Left ventricle myocardium inferior (tissue), 1 donor: ENCODE results near the gene ALX4. TPM values are rescaled to one million over a fixed set of nuclear protein-coding genes. Genes with fewer than 3 reads are reported as not detected.

Experiments
- DNase-seq: peaks from one replicate; pipeline ENCODE4 v3.0.0-alpha.2; 2020
- H3K27ac ChIP-seq: fragments of 200-600 bp; replicated peaks from 2 replicates; pipeline ENCODE4 v1.8.0; 2021
- H3K27me3 ChIP-seq: fragments of 200-600 bp; 2 replicates; pipeline ENCODE4 v1.8.0; 2021; ENCODE audit warnings: low read depth
- H3K36me3 ChIP-seq: fragments of 200-600 bp; 2 replicates; pipeline ENCODE4 v1.8.0; 2021
- H3K4me1 ChIP-seq: fragments of 200-600 bp; 2 replicates; pipeline ENCODE4 v1.8.0; 2021
- H3K4me3 ChIP-seq: fragments of 200-600 bp; 2 replicates; pipeline ENCODE4 v1.8.0; 2021; ENCODE audit warnings: mild to moderate bottlenecking, moderate library complexity
- H3K9me3 ChIP-seq: fragments of 200-600 bp; replicated peaks from 2 replicates; pipeline ENCODE4 v1.8.0; 2021
- CTCF ChIP-seq: fragments of 200-600 bp; IDR thresholded peaks from 2 replicates; pipeline ENCODE4 v1.8.0; 2021; ENCODE audit warnings: antibody characterized with exemption, mild to moderate bottlenecking, borderline replicate concordance
- intact Hi-C: fragments of 100-400 bp; cut with micrococcal nuclease; formaldehyde crosslinking; loops from one replicate; pipeline ENCODE4 v1.11.0; 2022
- total RNA-seq: library from RNA; stranded (reverse); fragmentation: NEBNext Ultra II Directional; extraction: Animal tissue kit (Norgen Biotek cat#: 25700); gene quantifications from one replicate; pipeline ENCODE4 v1.2.1, GENCODE V29; 2021
- donor health status: DM: no; HTN: yes; CAD: no; lungs with severe emphysema.

ALX4 gene
- total RNA-seq, 1 donor from 2014 or later, result not detected

DNA sequence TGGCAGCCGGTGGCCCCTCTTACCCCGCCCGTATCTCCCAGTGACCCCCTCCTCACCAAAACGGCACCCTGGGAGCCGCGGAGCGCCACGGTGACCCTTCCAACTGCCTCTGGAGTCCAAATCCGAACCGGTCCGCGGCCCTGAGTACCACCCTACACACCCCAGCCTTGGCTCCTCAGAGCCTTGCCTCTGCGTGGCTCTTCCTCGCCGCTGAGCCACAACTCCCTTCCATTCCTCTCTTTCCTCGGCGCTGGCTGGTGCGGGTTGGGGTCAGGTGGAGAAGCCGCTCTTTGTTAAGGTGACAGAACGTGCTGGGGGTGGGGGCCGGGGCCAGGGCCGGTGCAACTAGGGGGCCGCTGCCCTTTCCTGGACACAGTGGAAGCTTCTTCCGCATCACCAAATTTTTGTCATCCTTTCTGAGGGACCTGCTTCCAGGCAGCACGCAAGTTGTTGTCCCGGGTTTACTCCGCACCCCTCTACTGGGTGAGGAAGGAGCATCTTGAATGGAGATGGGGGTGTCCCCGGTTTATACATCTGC, 6.5 kb downstream of the ALX4 start:
- Histone ChIP-seq H3K27me3 (peaks cover 98% of the 10 kb centered on the region), H3K36me3 (no peaks in the 10 kb centered on the region), H3K4me1 (peaks cover 28% of the 10 kb centered on the region), H3K27ac (no peak overlapping the region), H3K4me3 (no peak overlapping the region), H3K9me3 (no peaks in the 10 kb centered on the region)
- intact Hi-C loops, result no loop called here
- TF ChIP-seq CTCF, result no peak
- no peak for DNase-seq

GRCh38 chr11:44301564-44302271, 8.2 kb downstream of the ALX4 start:
- TF ChIP-seq CTCF, result no peak
- peaks cover 28% of the 10 kb centered on the region for H3K4me1 ChIP-seq
- H3K27ac ChIP-seq, result no peak overlapping the region
- no peaks in the 10 kb centered on the region for H3K36me3 ChIP-seq
- no peak overlapping the region for H3K4me3 ChIP-seq
- peaks cover 86% of the 10 kb centered on the region for H3K27me3 ChIP-seq
- no peak for DNase-seq
- intact Hi-C loops, result no loop called here
- no peaks in the 10 kb centered on the region for H3K9me3 ChIP-seq

DNA sequence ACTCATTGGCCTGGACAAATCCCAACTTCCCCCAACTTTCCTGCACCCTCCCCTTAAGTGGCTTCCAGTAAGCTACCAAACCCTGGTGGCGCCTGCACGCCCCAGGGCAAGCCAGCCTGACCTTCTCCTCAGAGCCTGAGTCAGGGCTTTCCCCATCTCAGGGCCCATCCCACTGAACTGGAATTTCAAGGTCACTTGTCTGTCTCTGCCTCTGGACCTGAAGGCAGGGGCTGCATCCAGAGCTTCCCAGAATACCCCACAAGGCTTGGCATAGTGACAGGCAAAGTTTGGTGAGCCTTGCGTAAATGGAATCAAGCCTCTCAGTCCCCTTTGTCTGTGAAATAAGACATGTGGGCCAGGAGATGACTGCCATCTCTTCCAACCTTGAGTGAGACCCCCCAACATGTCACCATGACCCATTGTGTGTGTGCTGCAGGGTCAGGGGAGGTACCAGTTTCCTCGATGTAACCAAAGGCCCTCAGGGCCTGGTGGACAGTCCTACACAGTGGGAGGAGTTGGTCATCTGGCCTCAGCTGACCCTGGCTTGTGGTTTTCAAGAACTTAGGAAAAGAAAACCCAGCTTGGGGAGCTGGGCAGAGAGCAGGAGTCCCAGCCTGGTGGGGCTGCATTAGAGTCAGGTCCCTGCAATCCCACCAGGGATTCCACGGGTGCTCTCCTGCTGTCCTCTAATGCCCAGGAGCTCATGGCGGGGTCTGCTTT, 8.9 kb downstream of the ALX4 start:
- no peak overlapping the region for H3K27ac ChIP-seq
- H3K36me3 ChIP-seq, result no peaks in the 10 kb centered on the region
- DNase-seq, result no peak
- H3K4me3 ChIP-seq, result no peak overlapping the region
- intact Hi-C loops, result no loop called here
- TF ChIP-seq CTCF, result no peak
- H3K27me3 ChIP-seq, result peaks cover 79% of the 10 kb centered on the region
- H3K9me3 ChIP-seq, result no peaks in the 10 kb centered on the region
- H3K4me1 ChIP-seq, result peaks cover 24% of the 10 kb centered on the region

DNA sequence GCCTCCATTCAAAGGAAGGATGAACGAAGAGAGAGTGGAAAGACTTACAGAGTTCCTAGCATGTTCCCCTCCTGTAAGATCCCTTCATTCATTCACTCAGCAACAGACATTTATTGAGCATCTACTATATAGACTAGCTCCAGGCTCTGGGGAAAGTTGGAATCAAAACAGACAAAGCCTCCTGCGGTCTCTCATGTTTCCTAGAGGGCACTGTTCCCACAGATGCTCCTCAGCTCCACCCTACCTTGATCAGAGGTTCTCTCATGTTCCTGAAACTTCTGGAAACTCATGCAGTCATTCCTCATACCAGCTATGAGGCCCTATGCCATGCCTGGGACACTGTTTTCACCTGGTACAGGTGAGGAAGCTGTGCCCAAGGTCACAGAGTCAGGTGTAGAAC, 11.1 kb downstream of the ALX4 start:
- H3K27ac ChIP-seq, result no peak overlapping the region
- H3K4me1 ChIP-seq, result peaks cover 3% of the 10 kb centered on the region

DNA sequence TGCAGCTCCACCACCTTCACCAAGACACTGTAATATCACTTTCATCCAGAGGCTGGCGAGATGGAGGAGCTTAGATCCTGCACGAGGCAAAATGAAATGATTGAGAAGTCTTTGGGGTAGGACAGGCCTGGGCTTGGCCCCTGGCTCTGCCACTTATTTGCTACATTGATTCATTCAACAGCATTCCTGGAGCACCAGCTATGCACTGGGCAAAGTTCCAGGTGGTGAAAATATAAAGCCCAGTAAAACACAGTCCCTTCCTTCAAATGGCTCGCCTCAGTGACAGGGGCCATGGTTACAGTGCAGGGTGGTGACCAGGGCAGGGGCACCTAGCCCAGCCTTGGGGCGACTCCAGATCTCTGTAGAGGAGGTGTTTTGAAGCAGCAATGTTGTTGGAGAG, 19.7 kb downstream of the ALX4 start:
- no peaks in the 10 kb centered on the region for H3K9me3 ChIP-seq
- no peak for TF ChIP-seq CTCF

More for the DNA sequence above, 11.1 kb downstream of the ALX4 start:
- Histone ChIP-seq H3K27me3 (peaks cover 76% of the 10 kb centered on the region), H3K4me3 (no peak overlapping the region), H3K36me3 (no peaks in the 10 kb centered on the region), H3K9me3 (no peaks in the 10 kb centered on the region)
- no peak for DNase-seq
- intact Hi-C loops, result no loop called here
- TF ChIP-seq CTCF, result no peak

More for the DNA sequence above, 19.7 kb downstream of the ALX4 start:
- Histone ChIP-seq H3K27ac (no peak overlapping the region), H3K4me3 (no peak overlapping the region), H3K27me3 (peaks cover 35% of the 10 kb centered on the region), H3K4me1 (no peaks in the 10 kb centered on the region), H3K36me3 (no peaks in the 10 kb centered on the region)
- DNase-seq, result no peak
- intact Hi-C loops, result no loop called here
